Body of pancreas (tissue), 4 donors: Measurements from ENCODE around the gene ANKS1B.

ENCODE experiments used
- CTCF ChIP-seq, 7 experiments: fragments of 450-650 bp in 4 of 7; fragments of 200-600 bp in 3 of 7; sonication (generic) in 3 of 7; IDR thresholded peaks; one replicate each; pipeline ENCODE4 v1.5.1; 2016 to 2019; ENCODE audit warnings: antibody characterized with exemption in 7 of 7
- POLR2A ChIP-seq, 3 donors: fragments of 450-650 bp; IDR thresholded peaks; one replicate each; pipeline ENCODE4 v1.6.1; 2016; ENCODE audit warnings: antibody characterized with exemption in 3 of 3, mild to moderate bottlenecking in 2 of 3

- TF ChIP-seq CTCF (IDR thresholded peaks at IDR 0.05) (no peak), POLR2A (IDR thresholded peaks at IDR 0.05) (no peak)
Observed at GRCh38 chr12:98727196-98727595, 1257.5 kb downstream of the ANKS1B start.
